Peyer's patch (tissue), 4 donors: ENCODE measurements around the gene ZNF772.

ENCODE experiments used
- POLR2A ChIP-seq, 2 donors: fragments of 450-650 bp; IDR thresholded peaks; one replicate each; pipeline ENCODE4 v1.5.1; 2017; ENCODE audit warnings: antibody characterized with exemption in 2 of 2, mild to moderate bottlenecking in 2 of 2, moderate library complexity in 2 of 2
- TF ChIP-seq, protein P1 (sequence below), 6 experiments: fragments of 450-650 bp in 4 of 6; fragments of 200-600 bp in 2 of 6; sonication (generic) in 1 of 6; IDR thresholded peaks; one replicate each; pipeline ENCODE4 v1.5.1; 2017 to 2019; ENCODE audit warnings: antibody characterized with exemption in 6 of 6, mild to moderate bottlenecking in 3 of 6, moderate library complexity in 1 of 6

DNA sequence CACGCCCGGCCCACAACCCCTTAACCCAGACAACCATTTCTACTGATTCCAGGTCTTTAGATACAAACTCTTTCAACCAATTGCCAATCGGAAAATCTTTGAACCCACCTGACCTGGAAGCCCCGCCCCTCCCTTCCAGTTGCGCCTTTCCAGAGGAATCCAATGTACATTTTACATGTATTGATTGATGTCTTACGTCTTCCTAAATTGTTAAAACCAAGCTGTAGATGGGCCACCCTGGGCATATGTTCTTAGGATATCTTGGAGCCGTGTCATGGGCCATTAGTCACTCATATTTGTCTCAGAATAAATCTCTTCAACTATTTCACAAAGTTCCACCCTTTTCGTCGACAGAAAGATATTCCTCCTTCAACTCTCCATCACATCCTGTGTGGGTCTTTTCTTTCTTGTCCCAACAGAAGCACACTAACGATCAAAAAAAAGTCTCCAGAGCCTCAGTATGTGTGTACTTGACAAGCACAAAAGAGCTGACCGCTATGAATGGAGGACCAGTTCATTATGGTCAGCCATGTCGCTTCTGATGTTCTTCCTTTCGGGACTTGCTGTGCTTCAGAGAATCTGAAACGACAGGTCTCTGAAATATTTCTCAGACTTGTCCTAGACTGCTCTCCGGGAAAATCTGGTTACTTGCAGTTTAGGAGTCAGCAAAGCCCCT, 42.8 kb downstream of the ZNF772 start:
- TF ChIP-seq, protein P1, sequence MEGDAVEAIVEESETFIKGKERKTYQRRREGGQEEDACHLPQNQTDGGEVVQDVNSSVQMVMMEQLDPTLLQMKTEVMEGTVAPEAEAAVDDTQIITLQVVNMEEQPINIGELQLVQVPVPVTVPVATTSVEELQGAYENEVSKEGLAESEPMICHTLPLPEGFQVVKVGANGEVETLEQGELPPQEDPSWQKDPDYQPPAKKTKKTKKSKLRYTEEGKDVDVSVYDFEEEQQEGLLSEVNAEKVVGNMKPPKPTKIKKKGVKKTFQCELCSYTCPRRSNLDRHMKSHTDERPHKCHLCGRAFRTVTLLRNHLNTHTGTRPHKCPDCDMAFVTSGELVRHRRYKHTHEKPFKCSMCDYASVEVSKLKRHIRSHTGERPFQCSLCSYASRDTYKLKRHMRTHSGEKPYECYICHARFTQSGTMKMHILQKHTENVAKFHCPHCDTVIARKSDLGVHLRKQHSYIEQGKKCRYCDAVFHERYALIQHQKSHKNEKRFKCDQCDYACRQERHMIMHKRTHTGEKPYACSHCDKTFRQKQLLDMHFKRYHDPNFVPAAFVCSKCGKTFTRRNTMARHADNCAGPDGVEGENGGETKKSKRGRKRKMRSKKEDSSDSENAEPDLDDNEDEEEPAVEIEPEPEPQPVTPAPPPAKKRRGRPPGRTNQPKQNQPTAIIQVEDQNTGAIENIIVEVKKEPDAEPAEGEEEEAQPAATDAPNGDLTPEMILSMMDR (IDR thresholded peaks at IDR 0.05): no peak
- no peak for TF ChIP-seq POLR2A (IDR thresholded peaks at IDR 0.05)
